NOMO-1 (cell line): ENCODE measurements around the gene KLF16.
"Not testable (repeated sequence)": the region's sequence is repeated elsewhere in the genome, so short reads cannot be mapped to it uniquely, and the experiment has no call there.

Source experiments
- DNase-seq, 2 experiments: peaks; one replicate each; lab custom pipeline; 2025; ENCODE audit not compliant: unreplicated experiment in 2 of 2; lab: John Stamatoyannopoulos, UW

Gene KLF16

GRCh38 chr19:1863328-1863637, at the start of gene KLF16:
Gene KLF16 (minus strand): TSS chr19:1863579. CDS start chr19:1863497, 82 bp downstream.
- DNase-seq: no peak

GRCh38 chr19:1912760-1913505, 49.6 kb upstream of the KLF16 start:
- no peak for DNase-seq

GRCh38 chr19:1911995-1912394, 48.6 kb upstream of the KLF16 start:
- no peak for DNase-seq

- no peak for DNase-seq
Observed at GRCh38 chr19:1911098-1911497, 47.7 kb upstream of the KLF16 start.

- no peak for DNase-seq
Observed at GRCh38 chr19:1910177-1910576, 46.8 kb upstream of the KLF16 start.

- DNase-seq: no peak
Observed at GRCh38 chr19:1909761-1910080, 46.3 kb upstream of the KLF16 start.

GRCh38 chr19:1908364-1908678, 44.9 kb upstream of the KLF16 start:
- DNase-seq: no peak

- no peak for DNase-seq
Observed at GRCh38 chr19:1907563-1908363, 44.4 kb upstream of the KLF16 start.

- DNase-seq: no peak
Observed at GRCh38 chr19:1906985-1907562, 43.7 kb upstream of the KLF16 start.

GRCh38 chr19:1905863-1906375, 42.5 kb upstream of the KLF16 start:
- DNase-seq: no peak

- DNase-seq: peak; percentile 99
Observed at GRCh38 chr19:1905110-1905862, 41.9 kb upstream of the KLF16 start, which contains the start of the genes ADAT3 and SCAMP4. Gene ADAT3 (plus strand): TSS chr19:1905399. CDS start chr19:1912048, 6,649 bp downstream. Gene SCAMP4 (plus strand): TSS chr19:1905399. CDS start chr19:1915020, 9,621 bp downstream.

GRCh38 chr19:1904860-1905109, 41.4 kb upstream of the KLF16 start:
- no peak for DNase-seq

GRCh38 chr19:1902923-1903322, 39.5 kb upstream of the KLF16 start:
- DNase-seq: no peak

GRCh38 chr19:1901940-1902404, 38.6 kb upstream of the KLF16 start:
- peak; percentile 85 to 89 for DNase-seq

- no peak for DNase-seq
Observed at GRCh38 chr19:1896508-1896907, 33.1 kb upstream of the KLF16 start.

GRCh38 chr19:1893791-1894190, 30.4 kb upstream of the KLF16 start:
- DNase-seq: no peak

GRCh38 chr19:1889907-1890306, 26.5 kb upstream of the KLF16 start:
- no peak for DNase-seq

- DNase-seq: no peak
Observed at GRCh38 chr19:1888385-1888784, 25.0 kb upstream of the KLF16 start.

GRCh38 chr19:1886360-1886759, 23.0 kb upstream of the KLF16 start:
- DNase-seq: not testable (repeated sequence)

GRCh38 chr19:1885398-1886119, 22.2 kb upstream of the KLF16 start, which contains the start of gene ABHD17A:
Gene ABHD17A (minus strand): TSS chr19:1885496. CDS start chr19:1881566, 3,930 bp downstream.
- DNase-seq: peak; percentile 82 to 95
